EH (cell line): ENCODE measurements around the gene MAP4.
"Not testable (repeated sequence)": the region's sequence is repeated elsewhere in the genome, so short reads cannot be mapped to it uniquely, and the experiment has no call there.

Experiments used
- DNase-seq: peaks from one replicate; pipeline ENCODE4 v3.0.0-alpha.2; 2015; ENCODE audit warnings: low read depth

The MAP4 gene

GRCh38 chr3:48016301-48016973 is at the start of gene MAP4:
TSS of gene MAP4 (minus strand) at chr3:48016416. CDS start at chr3:47998860, 17,556 bp downstream.
- peak; percentile 64 for DNase-seq

- peak; percentile 37 for DNase-seq
These were observed 48.8 kb upstream of the MAP4 start for GRCh38 chr3:48065035-48065434.

- peak; percentile 27 for DNase-seq
These were observed 48.1 kb upstream of the MAP4 start for GRCh38 chr3:48064292-48064829.

GRCh38 chr3:48061586-48061985 is 45.4 kb upstream of the MAP4 start:
- DNase-seq, result not testable (repeated sequence)

GRCh38 chr3:48058091-48058490 is 41.9 kb upstream of the MAP4 start:
- DNase-seq, result peak; percentile 25

- peak; percentile 26 for DNase-seq
These were observed 41.3 kb upstream of the MAP4 start for GRCh38 chr3:48057521-48057920.

GRCh38 chr3:48047841-48048464 is 31.7 kb upstream of the MAP4 start:
- DNase-seq, result peak; percentile 20

GRCh38 chr3:48042071-48042760 is 26.0 kb upstream of the MAP4 start:
- DNase-seq, result peak; percentile 49

GRCh38 chr3:48039487-48040190 is 23.4 kb upstream of the MAP4 start:
- peak; percentile 94 for DNase-seq

- DNase-seq, result peak; percentile 34
These were observed 22.8 kb upstream of the MAP4 start for GRCh38 chr3:48038971-48039481.

- DNase-seq, result peak; percentile 89
These were observed 17.8 kb upstream of the MAP4 start for GRCh38 chr3:48034000-48034516.

GRCh38 chr3:48030188-48030587 is 14.0 kb upstream of the MAP4 start:
- DNase-seq, result no peak

- no peak for DNase-seq
These were observed 11.0 kb upstream of the MAP4 start for GRCh38 chr3:48026951-48027908.

GRCh38 chr3:48026098-48026497 is 9.9 kb upstream of the MAP4 start:
- DNase-seq, result no peak

GRCh38 chr3:48024401-48024800 is 8.2 kb upstream of the MAP4 start:
- DNase-seq, result peak; percentile 54

GRCh38 chr3:48023377-48023776 is 7.2 kb upstream of the MAP4 start:
- peak; percentile 18 for DNase-seq

- DNase-seq, result no peak
These were observed 6.0 kb upstream of the MAP4 start for GRCh38 chr3:48022178-48022577.

GRCh38 chr3:48018841-48019240 is 2.6 kb upstream of the MAP4 start:
- DNase-seq, result peak; percentile 89

GRCh38 chr3:48015431-48016180 is 610 bp downstream of the MAP4 start:
- peak; percentile 22 for DNase-seq

GRCh38 chr3:48014358-48014757 is 1.9 kb downstream of the MAP4 start:
- no peak for DNase-seq
